Activated effector memory CD4-positive, alpha-beta T cell treated with Interleukin-2 at 50 U/mL for 16 hours (primary cell): ENCODE data around the gene RIPOR2.
"Not testable (repeated sequence)": the region's sequence is repeated elsewhere in the genome, so short reads cannot be mapped to it uniquely, and the experiment has no call there.

ENCODE experiments used
- DNase-seq: peaks from one replicate; pipeline ENCODE4 v3.0.0-alpha.2; 2020

The RIPOR2 gene

DNA sequence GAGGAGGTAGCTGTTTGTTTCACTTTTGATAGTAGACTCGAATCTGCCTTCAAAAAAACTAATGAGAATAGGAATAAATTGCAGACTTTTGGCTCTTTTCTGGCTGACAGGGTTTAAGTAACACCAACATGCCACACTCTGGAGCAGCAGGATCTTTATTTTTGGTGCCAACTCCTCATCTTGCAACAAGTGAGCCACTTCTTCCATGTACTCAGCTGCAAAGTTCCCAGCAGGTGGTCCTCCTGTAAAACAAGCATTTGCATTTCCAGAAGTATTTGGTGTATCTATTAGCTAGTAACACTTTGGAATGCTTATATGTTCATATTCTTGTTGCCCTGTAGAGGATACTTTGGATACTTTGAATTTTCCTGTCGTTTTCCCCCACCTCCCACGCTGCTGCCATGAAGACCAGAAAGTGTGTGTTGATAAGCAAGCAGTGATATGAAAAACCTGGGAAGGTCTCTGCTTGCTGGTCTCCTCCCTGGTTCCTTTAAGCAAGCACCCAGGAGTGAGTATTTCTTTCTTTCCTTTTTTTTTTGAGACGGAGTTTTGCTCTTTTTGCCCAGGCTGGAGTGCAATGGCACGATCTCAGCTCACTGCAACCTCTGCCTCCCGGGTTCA is 138.1 kb downstream of the RIPOR2 start:
- no peak for DNase-seq

DNA sequence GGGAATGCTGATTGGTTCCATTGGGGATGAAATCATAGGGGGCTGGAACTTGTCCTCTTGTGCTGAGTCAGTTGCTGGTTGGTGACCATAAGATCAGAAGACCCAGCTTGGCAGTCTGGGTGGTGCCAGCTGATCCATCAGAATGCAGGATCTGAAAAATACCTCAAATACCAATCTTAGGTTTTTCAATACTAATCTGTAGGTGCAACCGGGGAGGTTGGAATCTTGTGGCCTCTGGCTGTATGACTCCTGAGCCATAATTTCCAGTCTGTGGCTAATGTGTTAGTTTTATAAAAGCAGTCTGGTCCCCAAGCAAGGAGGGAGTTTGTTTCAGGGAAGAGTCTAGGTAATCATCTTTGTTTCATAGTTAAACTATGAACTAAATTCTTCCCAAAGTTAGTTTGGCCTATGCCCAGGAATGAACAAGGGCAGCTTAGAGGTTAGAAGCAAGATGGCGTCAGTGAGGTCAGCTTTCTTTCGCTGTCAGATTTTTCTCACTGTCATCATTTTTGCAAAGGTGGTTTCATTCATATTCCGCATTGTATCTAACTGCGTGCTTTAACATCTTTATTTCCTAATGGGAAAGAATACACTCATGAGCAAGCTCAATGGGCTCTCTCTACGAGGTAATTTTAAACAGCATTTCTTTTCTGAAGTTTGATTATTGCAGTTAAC is 139.0 kb downstream of the RIPOR2 start:
- DNase-seq, result no peak

DNA sequence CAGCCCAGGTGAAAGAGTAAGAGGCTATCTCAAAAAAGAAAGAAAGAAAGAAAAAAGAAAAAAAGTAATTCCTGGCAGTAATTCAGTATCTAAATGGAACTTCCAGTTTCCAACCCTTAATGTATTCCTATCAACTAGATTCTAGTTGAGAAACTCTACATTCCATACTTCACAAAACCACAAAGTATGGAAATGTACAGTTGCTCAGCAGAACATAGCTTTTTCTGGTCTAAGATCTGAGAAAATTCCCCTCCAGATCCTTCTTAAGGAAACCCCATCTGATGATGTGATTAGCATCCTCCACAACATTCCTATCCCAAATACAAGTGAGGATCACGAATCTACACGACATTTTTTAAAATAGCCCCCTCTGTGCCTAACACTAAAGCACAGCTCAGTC is 140.7 kb downstream of the RIPOR2 start:
- no peak for DNase-seq

DNA sequence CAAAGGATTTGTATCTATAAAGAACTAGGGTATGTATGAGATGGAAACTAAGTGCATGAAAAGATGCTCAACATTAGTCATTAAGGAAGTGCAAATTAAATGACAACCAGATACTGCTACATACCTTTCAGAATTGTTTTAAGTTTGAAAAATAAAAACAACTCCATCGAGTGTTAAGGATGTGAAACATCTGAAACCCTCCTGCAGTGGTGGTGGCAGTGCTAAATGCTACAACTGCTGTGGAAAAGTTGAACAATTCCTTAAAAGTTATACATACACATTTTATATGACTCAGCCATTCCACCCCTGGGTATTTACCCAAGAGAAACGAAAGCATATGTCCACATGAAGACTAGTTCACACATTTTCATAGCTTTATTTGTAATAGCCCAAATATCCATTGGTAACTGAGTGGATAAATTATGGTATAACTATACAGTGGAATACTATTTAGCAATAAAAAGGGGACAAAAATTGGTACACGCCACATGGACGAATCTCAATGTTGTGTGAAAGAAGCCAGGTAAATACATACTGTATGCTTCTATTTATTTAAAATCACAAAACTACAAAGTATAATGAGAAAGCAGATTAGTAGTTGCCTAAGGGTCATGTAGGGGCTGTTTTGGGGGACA is 147.6 kb downstream of the RIPOR2 start:
- no peak for DNase-seq

DNA sequence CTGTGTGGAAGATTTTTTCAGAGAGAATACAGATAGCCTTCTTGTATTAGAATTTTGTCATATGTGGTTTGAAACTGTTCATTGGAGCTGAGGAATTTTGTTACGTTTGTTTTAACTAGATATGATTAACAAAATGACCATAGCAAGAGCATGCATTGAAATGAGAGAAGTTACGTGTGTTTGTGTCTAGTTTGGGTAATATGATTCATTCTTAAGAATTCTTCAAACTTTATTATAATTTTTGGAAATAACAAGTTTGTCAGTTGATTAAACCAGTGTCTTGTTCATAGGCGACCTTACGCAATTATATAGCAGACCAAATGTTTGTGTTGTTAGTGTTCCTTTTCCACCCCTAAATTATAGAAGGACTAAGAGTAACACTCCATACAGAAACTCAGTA is 155.6 kb downstream of the RIPOR2 start:
- no peak for DNase-seq

DNA sequence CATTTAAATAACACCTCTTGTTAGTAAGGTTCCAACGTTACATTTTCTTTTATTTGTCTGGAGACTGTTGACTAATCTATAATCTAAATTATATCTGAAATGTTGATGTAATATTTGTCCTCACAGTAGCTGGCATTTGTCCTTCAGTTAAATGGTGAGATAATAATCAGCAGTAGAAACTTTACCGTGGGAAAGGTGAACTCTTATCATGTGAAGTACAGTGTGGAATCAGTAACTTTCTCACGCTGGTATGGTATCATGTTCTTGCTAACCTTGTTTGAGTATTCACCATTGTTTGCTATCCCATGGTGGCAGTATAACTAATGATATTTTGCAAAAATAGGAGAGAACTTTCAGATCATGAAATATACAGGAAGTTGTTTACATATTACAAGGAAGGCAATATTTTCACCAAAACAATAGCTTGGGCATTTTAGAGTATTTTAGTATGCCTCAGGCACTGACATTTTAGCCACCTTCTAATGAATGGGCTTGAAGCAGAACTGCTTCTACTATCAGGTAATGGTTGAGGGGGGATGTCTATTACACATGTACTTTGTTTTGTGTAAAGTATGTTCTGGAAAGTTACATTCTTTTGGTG is 156.2 kb downstream of the RIPOR2 start:
- DNase-seq, result no peak

DNA sequence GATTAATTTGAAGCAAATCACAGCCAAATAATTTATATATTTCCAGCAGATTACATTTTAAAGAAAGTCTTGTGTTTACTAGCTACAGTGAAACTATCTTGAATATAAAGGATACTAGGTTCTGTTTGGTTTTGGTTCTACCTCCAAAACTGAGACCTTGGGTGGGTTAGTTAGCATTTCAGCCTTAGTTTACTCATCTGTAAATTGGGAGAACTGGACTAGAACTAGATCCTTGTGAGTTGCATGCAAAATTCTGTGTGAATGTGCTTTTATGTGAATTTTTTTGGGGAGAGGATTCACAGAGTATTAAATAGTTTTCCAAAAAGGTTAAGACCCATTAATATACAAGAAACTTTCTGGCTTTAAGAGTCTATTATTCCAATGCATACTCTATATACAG is 156.9 kb downstream of the RIPOR2 start:
- no peak for DNase-seq

DNA sequence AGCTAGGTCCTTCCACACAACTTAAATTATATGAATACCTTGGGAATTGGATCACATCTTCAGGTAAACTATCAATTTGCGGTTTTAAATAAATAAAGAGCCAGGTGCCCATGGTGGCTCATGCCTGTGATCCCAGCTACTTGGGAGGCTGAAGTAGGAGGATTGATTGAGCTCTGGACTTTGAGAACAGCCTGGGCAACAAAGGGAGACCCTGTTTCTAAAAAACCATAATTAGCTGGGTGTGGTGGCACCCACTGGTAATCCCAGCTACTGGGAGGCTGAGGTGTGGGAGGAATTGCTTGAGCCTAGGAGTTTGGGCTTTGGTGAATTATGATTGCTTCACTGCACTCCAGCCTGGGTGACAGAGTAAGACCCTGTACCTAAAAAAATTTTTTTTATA is 157.6 kb downstream of the RIPOR2 start:
- DNase-seq, result no peak

DNA sequence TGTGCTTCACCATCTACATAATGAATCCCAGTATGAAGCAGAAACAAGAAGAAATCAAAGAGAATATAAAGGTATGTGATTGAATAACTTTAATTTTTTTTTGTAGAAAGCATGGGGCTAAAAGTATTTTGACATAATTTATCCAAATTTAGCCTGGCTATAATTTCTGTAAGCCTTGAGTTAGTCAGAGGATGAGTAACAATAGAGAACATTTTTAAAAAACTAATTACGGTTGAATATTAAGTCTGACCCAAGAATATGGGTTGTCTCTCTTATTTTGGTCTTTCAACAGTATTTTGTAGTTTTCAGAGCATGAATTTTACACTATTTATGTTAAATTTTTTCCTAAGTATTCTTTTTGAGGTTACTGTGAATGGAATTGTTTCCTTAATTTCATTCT is 158.5 kb downstream of the RIPOR2 start:
- no peak for DNase-seq

DNA sequence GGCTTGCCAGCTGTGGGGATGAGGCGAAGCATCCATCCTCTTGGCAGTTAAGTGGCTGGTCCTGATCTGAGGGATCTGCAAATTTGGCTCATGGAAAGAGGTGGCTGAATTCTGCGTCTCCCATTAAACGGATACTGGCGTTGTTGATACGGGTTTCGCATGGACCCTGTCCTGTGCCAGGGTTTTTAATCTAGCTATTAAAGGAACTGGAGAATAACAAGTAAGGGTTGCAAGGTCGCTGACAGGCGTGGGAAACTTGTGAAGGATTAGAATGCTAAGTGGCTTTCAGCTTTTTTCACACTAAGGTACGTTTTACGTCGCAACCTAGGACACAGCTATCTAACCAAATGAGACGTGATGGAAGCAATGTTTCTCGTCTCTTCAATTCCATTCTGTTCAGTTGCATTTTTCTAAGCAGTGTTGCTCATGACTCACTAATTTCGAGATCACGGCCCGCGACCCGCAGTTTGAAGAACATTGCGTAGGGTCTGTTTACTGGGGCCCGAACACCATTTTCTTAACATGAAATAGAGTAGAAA is 160.2 kb downstream of the RIPOR2 start:
- peak; percentile 14 for DNase-seq

DNA sequence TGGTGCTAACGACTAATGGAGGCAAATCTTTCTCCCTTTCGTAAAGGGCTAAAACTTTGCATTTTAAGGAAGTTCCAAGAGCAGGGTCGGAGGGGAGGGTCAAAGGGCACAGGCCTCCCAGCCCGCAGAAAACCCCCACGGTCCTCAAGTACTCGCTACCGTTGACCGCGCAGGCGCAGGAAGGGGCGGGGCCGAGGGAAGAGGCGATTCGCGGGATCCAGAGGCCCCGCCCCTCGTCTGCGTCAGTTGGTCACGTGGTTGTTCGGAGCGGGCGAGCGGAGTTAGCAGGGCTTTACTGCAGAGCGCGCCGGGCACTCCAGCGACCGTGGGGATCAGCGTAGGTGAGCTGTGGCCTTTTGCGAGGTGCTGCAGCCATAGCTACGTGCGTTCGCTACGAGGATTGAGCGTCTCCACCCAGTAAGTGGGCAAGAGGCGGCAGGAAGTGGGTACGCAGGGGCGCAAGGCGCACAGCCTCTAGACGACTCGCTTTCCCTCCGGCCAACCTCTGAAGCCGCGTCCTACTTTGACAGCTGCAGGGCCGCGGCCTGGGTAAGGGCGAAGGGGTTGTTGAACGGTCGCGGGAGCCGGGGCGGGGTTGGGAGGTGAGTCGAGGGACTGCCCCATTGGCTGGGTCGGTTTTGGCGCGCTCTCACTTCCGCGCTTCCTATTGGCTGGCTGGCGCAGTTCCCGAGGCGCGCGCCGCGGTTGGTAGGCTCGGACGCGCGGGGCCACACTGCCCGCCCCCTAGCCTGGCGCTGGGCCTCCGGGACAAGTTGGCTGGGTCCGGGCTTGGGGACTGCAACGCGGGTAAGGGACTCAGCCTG is 160.9 kb downstream of the RIPOR2 start, which contains the start of gene GMNN:
Gene GMNN, plus strand, starts transcription at position 242 of the 824 bp plus-strand sequence. CDS start 2,310 bp downstream, outside the sequence.
- DNase-seq, result peak; percentile 93

DNA sequence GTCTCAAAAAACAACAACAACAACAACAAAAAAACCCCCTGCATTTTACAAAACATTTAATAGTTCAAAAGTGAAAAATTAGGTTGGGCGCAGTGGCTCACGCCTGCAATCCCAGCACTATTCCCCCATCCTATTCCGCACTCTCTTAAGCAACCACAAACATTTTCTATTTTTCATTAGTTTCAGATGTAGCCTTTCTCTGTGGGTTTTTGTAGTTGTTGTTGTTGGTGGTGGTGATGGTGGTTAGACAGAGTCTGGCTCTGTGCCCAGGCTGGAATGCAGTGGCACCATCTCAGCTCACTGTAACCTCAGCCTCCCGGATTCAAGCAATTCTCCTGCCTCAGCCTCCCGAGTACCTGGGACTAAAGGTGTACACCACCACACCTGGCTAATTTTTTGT is 167.4 kb downstream of the RIPOR2 start:
- DNase-seq, result no peak

DNA sequence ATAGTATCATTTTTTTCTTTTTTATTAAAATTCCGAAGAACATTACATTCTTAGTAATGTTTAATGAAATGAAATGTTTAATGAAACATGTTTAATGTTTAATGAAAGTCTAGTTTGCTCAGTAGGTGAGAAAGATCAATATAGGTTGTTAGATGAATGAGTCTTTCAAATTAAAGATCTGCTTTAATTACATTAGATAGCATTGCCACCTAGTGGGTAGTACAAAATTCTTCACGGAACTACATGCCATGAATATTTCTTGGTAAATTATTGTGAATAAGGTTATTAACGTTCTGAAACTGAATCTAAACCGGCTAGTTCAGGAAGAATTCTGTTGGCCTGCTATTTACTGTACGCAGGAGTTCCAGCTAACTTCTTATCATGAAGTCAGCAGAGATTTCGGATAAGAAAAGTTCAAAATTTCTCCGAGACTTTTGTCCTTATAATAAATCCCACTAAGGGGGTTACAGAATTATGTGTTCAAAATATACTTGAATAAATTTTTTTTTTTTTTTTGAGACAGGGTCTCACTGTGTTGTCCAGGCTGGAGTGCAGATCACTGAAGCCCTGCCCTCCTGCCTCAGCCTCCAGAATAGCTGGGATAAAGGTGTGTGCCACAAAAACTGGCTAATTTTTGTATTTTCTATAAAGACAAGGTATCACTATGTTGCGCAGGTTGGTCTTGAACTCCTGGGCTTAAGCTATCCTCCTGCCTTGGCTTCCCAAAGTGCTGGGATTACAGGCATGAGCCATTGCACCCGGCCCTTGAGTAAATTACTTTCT is 168.9 kb downstream of the RIPOR2 start:
- DNase-seq, result no peak

DNA sequence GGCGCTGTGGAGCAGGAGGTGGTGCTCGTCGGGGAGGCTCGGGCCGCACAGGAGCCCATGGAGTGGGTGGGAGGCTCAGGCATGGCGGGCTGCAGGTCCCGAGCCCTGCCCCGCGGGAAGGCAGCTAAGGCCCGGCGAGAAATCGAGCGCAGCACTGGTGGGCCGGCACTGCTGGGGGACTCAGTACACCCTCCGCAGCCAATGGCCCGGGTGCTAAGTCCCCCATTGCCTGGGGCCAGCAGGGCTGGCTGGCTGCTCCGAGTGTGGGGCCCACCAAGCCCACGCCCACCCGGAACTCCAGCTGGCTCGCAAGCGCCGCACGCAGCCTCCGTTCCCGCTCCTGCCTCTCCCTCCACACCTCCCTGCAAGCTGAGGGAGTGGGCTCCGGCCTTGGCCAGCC is 169.8 kb downstream of the RIPOR2 start:
- not testable (repeated sequence) for DNase-seq

DNA sequence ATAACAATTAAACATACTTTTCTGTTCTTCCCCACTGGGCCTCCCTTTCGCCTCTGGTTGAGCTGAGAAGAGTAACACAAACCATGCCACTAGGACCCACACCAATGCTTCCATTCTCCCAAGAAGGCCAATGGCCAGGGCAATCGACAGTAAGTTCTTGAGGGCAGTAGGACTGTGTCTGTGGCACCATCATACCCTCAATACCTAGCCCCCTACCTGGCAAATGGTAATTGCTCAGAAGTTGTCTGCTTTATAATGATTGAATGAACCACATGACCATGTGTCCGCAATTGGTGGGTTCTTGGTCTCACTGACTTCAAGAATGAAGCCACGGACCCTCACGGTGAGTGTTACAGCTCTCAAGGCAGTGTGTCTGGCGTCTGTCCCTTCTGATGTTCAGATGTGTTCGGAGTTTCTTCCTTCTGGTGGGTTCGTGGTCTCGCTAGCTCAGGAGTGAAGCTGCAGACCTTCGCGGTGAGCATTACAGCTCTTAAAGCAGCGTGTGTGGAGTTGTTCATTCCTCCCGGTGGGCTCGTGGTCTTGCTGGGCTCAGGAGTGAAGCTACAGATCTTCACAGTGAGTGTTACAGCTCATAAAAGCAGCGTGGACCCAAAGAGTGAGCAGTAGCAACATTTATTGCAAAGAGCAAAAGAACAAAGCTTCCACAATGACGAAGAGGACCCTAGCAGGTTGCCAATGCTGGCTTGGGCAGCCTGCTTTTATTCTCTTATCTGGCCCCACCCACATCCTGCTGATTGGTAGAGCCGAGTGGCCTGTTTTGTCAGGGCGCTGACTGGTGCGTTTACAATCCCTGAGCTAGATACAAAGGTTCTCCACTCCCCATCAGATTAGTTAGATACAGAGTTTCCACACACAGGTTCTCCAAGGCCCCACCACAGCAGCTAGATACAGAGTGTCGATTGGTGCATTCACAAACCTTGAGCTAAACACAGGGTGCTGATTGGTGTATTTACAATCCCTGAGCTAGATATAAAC is 170.6 kb downstream of the RIPOR2 start:
- not testable (repeated sequence) for DNase-seq

DNA sequence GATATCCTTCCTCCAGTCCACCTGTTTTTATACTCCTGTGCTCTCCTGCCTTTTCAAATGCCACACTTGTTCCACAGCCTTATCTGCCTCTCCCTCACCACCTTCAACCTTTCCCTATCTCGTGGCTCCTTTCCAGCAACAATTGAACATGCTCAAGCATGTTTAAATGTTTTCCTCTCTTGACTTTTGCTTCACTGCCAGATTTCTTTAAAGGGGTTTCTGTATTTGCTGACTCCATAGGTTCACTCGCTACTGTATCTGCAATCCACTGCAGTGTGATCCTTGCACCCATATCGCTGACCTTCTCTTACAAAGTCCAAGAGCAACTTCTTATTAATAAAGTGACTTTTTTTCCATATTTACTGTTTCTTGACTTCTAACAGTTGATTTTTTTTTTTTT is 172.2 kb downstream of the RIPOR2 start:
- no peak for DNase-seq

DNA sequence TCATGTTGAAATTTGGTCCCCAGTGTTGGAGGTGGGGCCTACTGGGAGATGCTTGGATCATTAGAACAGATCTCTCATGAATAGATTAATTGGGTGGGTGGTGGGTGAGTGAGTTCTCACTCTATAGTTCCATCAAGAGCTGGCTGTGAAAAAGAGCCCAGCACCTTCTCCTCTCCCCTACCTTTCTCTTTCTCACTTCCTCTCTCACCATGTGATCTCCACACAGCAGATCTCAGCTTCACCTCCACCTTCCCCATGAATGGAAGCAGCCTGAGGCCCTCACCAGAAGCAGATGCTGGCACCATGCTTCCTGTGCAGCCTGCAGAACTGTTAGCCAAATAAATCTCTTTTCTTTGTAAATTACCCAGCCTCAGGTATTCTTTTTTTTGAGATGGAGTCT is 173.9 kb downstream of the RIPOR2 start:
- DNase-seq, result no peak

DNA sequence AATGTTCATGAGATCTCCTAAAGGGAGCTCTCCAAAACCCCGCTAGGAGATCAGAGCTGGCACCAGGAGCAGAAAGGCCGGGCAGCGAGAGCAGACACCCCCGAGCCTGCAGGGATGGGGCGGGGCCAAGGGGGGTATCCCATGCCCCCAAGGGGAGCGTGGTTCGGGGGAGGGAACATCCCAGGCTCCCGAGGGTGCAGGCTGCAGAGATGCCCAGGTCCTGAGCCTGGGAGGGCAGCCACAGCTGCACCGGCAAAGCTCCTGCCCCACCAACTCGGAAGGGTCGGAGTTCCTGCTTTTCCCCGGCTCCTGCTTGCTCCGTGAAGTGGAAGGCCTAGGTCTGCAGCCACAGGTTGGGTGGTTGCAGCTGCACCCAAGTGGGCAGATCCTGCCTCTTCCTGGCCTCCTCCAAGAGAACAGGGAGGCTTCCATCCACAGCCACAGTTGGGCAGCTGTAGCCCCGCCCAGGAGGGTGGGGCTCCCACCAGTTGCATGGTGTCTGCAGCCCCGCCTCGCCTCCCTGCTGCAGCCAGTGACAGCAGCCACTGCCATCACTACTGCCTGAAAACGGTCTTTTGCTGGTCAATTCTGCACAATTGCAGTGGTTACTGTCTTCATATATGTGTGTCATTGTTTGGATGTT is 174.4 kb downstream of the RIPOR2 start:
- no peak for DNase-seq

DNA sequence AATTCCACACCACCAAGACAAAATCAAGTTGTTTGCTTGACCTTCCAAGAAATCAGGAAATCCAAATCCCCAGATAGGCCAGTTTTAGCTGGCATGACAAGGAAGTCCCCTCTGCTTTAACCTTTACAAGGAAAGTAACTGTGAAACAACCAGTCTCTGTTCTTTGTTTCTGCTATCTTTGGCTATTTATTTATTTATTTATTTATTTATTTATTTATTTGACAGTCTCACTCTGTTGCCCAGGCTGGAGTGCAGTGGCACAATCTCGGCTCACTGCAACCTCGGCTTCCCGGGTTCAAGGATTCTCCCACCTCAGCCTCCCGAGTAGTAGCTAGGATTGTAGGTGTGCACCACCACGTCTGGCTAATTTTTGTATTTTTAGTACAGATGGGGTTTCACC is 175.6 kb downstream of the RIPOR2 start:
- no peak for DNase-seq

DNA sequence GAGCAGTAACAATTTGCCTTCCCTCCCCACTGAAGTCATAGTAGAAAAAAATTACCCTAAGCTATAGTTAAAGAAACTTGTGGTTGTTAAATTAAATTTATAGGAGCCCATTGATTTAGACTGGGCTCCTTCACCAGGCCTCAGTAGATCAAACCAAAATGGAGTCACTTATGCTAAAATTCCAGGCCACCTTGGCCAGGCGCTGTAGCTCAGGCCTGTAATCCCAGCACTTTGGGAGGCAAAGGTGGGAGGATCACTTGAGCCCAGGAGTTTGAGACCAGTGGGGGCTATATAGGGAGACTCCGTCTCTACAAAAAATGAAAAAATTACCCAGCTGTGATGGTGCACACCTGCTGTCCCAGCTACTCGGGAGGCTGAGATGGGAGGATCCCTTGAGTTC is 176.0 kb downstream of the RIPOR2 start:
- DNase-seq, result no peak
